ENCODE results near the gene ALKBH7.
"Not testable (repeated sequence)": the region's sequence is repeated elsewhere in the genome, so short reads cannot be mapped to it uniquely, and the experiment has no call there.

ALKBH7 gene

GRCh38 chr19:6392221-6393073 is 19.9 kb downstream of the ALKBH7 start:
- ChIA-PET CTCF (no interaction called here), POLR2A (interaction anchor here (1.1 to 3.2 kb wide), 5 partner anchors 10 to 33 kb away, joined by 4 to 20 read pairs (median 8); partner anchors contain the start of genes ALKBH7 and KHSRP)
- TF ChIP-seq SUZ12 (IDR thresholded peaks at IDR 0.05) = no peak
- no peak for TF ChIP-seq HDGF (IDR thresholded peaks at IDR 0.05; ENCODE audit: borderline replicate concordance)
- TF ChIP-seq ELF4 (IDR thresholded peaks at IDR 0.05) = no peak
- TF ChIP-seq ZNF384 (IDR thresholded peaks at IDR 0.05) = no peak
- TF ChIP-seq FOXA1 (IDR thresholded peaks at IDR 0.05) = no peak
- no peak for TF ChIP-seq NFRKB (IDR thresholded peaks at IDR 0.05)
- no peak for TF ChIP-seq FOXK2 (IDR thresholded peaks at IDR 0.05)
- TF ChIP-seq CTBP1 (IDR thresholded peaks at IDR 0.05; ENCODE audit: borderline replicate concordance) = no peak
- TF ChIP-seq ARNT (IDR thresholded peaks at IDR 0.05) = no peak
- TF ChIP-seq PKNOX1 (IDR thresholded peaks at IDR 0.05) = no peak
- no peak for TF ChIP-seq L3MBTL2 (conservative IDR thresholded peaks at IDR 0.05)
- TF ChIP-seq SP1 (IDR thresholded peaks at IDR 0.05) = no peak
- TF ChIP-seq TARDBP (IDR thresholded peaks at IDR 0.05) = no peak
- no peak for TF ChIP-seq LEF1 (IDR thresholded peaks at IDR 0.05; ENCODE audit: borderline replicate concordance)
- no peak for TF ChIP-seq FOXM1 (IDR thresholded peaks at IDR 0.05; ENCODE audit: borderline replicate concordance)
- TF ChIP-seq BHLHE40 (IDR thresholded peaks at IDR 0.05; ENCODE audit: borderline replicate concordance) = no peak
- DNase-seq (ENCODE audit: extremely low spot score) = no peak

- DNase-seq (ENCODE audit: extremely low spot score) = peak; percentile 99
- POLR2A ChIA-PET = interaction anchor here (0.8 to 3.2 kb wide), 9 partner anchors 10 to 66 kb away, joined by 3 to 20 read pairs (median 4); partner anchors contain the start of genes ALKBH7, KHSRP and SLC25A23
- TF ChIP-seq SUZ12 (IDR thresholded peaks at IDR 0.05) (no peak), BHLHE40 (IDR thresholded peaks at IDR 0.05; ENCODE audit: borderline replicate concordance) (no peak), ELF4 (IDR thresholded peaks at IDR 0.05) (peak; percentile 70), CTBP1 (IDR thresholded peaks at IDR 0.05; ENCODE audit: borderline replicate concordance) (no peak), FOXK2 (IDR thresholded peaks at IDR 0.05) (no peak), L3MBTL2 (conservative IDR thresholded peaks at IDR 0.05) (peak; percentile 68), PKNOX1 (IDR thresholded peaks at IDR 0.05) (no peak)
- CTCF ChIA-PET = no interaction called here
These were observed 20.7 kb downstream of the ALKBH7 start, which contains the start of gene GTF2F1 for GRCh38 chr19:6393074-6393982. Gene GTF2F1, minus strand, starts transcription at chr19:6393164. Its CDS starts 169 bp downstream, at chr19:6392995.

- POLR2A ChIA-PET = interaction anchor here (0.8 to 3.2 kb wide), 9 partner anchors 9 to 65 kb away, joined by 3 to 20 read pairs (median 4); partner anchors contain the start of genes ALKBH7, KHSRP and SLC25A23
- TF ChIP-seq FOXA1 (IDR thresholded peaks at IDR 0.05) = no peak
- no peak for TF ChIP-seq FOXM1 (IDR thresholded peaks at IDR 0.05; ENCODE audit: borderline replicate concordance)
- TF ChIP-seq HDGF (IDR thresholded peaks at IDR 0.05; ENCODE audit: borderline replicate concordance) = no peak
- no peak for TF ChIP-seq CTBP1 (IDR thresholded peaks at IDR 0.05; ENCODE audit: borderline replicate concordance)
- 0 out of 2 replicates have a peak, but pooled peaks have one; percentile 15 for TF ChIP-seq L3MBTL2 (conservative IDR thresholded peaks at IDR 0.05)
- TF ChIP-seq BHLHE40 (IDR thresholded peaks at IDR 0.05; ENCODE audit: borderline replicate concordance) = no peak
- no peak for TF ChIP-seq PKNOX1 (IDR thresholded peaks at IDR 0.05)
- TF ChIP-seq FOXK2 (IDR thresholded peaks at IDR 0.05) = no peak
These were observed 21.4 kb downstream of the ALKBH7 start for GRCh38 chr19:6393983-6394412.

GRCh38 chr19:6394831-6395230 is 22.2 kb downstream of the ALKBH7 start:
- CTCF ChIA-PET = no interaction called here
- POLR2A ChIA-PET = interaction anchor here (3.2 kb wide), 1 partner anchor 21 kb away, joined by 20 read pairs; the partner anchor contains the start of gene ALKBH7
- TF ChIP-seq BHLHE40 (IDR thresholded peaks at IDR 0.05; ENCODE audit: borderline replicate concordance) (no peak), ZNF384 (IDR thresholded peaks at IDR 0.05) (no peak), PKNOX1 (IDR thresholded peaks at IDR 0.05) (no peak), FOXM1 (IDR thresholded peaks at IDR 0.05; ENCODE audit: borderline replicate concordance) (no peak)

More at GRCh38 chr19:6393983-6394412, 21.4 kb downstream of the ALKBH7 start:
- DNase-seq (ENCODE audit: extremely low spot score) = no peak
- CTCF ChIA-PET = no interaction called here

GRCh38 chr19:6396305-6396704 is 23.7 kb downstream of the ALKBH7 start:
- no peak for DNase-seq (ENCODE audit: extremely low spot score)
- ChIA-PET POLR2A (no interaction called here), CTCF (no interaction called here)
- TF ChIP-seq SP1 (IDR thresholded peaks at IDR 0.05) = no peak
- TF ChIP-seq BHLHE40 (IDR thresholded peaks at IDR 0.05; ENCODE audit: borderline replicate concordance) = no peak
- TF ChIP-seq LEF1 (IDR thresholded peaks at IDR 0.05; ENCODE audit: borderline replicate concordance) = no peak
- TF ChIP-seq PKNOX1 (IDR thresholded peaks at IDR 0.05) = no peak
- no peak for TF ChIP-seq NFRKB (IDR thresholded peaks at IDR 0.05)

More at GRCh38 chr19:6394831-6395230, 22.2 kb downstream of the ALKBH7 start:
- DNase-seq (ENCODE audit: extremely low spot score) = no peak

- POLR2A ChIA-PET = interaction anchor here (1.3 kb wide), 1 partner anchor 39 kb away, joined by 3 read pairs; the partner anchor contains the start of gene CLPP
- CTCF ChIA-PET; DNase-seq (ENCODE audit: extremely low spot score): not testable (repeated sequence)
These were observed 27.7 kb downstream of the ALKBH7 start for GRCh38 chr19:6400062-6400944.
